Lower lobe of right lung (tissue), 2 donors: ENCODE measurements around the gene PHKB. TPM values are rescaled to one million over a fixed set of nuclear protein-coding genes. Genes with fewer than 3 reads are reported as not detected.

Experiments
- ATAC-seq, 2 donors: fragments of 200-7000 bp; cut with Tn5 transposase; one replicate each; pipeline ENCODE4 v1.9.1; 2020 to 2022; ENCODE audit warnings: mild to moderate bottlenecking in 2 of 2, moderate library complexity in 2 of 2
- DNase-seq: peaks from one replicate; pipeline ENCODE4 v3.0.0-alpha.2; 2020
- H3K27ac ChIP-seq: fragments of 200-600 bp; one replicate; pipeline ENCODE4 v1.8.0; 2022
- H3K27me3 ChIP-seq: fragments of 200-600 bp; one replicate; pipeline ENCODE4 v1.8.0; 2022; ENCODE audit warnings: low read depth
- H3K36me3 ChIP-seq: fragments of 200-600 bp; one replicate; pipeline ENCODE4 v1.8.0; 2022; ENCODE audit warnings: mild to moderate bottlenecking
- H3K4me1 ChIP-seq: fragments of 200-600 bp; one replicate; pipeline ENCODE4 v1.8.0; 2022
- H3K4me3 ChIP-seq: fragments of 200-600 bp; one replicate; pipeline ENCODE4 v1.8.0; 2022; ENCODE audit warnings: mild to moderate bottlenecking
- H3K9me3 ChIP-seq: fragments of 200-600 bp; one replicate; pipeline ENCODE4 v1.8.0; 2022
- CTCF ChIP-seq: fragments of 200-600 bp; IDR thresholded peaks from one replicate; pipeline ENCODE4 v1.8.0; 2022; ENCODE audit warnings: antibody characterized with exemption, mild to moderate bottlenecking
- intact Hi-C: fragments of 100-400 bp; cut with DNase I; formaldehyde crosslinking; loops from one replicate; pipeline ENCODE4 v1.11.0; 2022
- total RNA-seq: library from RNA; stranded (reverse); fragmentation: NEBNext Ultra II Directional; extraction: Animal tissue kit (Norgen Biotek cat#: 25700); gene quantifications from one replicate; pipeline ENCODE4 v1.2.1, GENCODE V29; 2021
- donor health status: DM: no; HTN: yes; CAD: no; lungs with severe emphysema.

The PHKB gene
- total RNA-seq, 1 donor from 2014 or later = 95.1 TPM

GRCh38 chr16:47631131-47631530, 170.0 kb downstream of the PHKB start:
- intact Hi-C loops = no loop called here
- TF ChIP-seq CTCF = no peak
- ATAC-seq = no peak

GRCh38 chr16:47634126-47634525, 173.0 kb downstream of the PHKB start:
- Histone ChIP-seq H3K27ac (no peak overlapping the region), H3K9me3 (no peaks in the 10 kb centered on the region), H3K4me1 (no peaks in the 10 kb centered on the region), H3K36me3 (no peaks in the 10 kb centered on the region), H3K4me3 (no peak overlapping the region), H3K27me3 (no peaks in the 10 kb centered on the region)
- intact Hi-C loops = no loop called here
- TF ChIP-seq CTCF = no peak
- ATAC-seq (no peak), DNase-seq (no peak)

More at GRCh38 chr16:47631131-47631530, 170.0 kb downstream of the PHKB start:
- no peaks in the 10 kb centered on the region for H3K27me3 ChIP-seq
- H3K27ac ChIP-seq = no peak overlapping the region
- no peak for DNase-seq
- no peaks in the 10 kb centered on the region for H3K36me3 ChIP-seq
- no peaks in the 10 kb centered on the region for H3K9me3 ChIP-seq
- H3K4me1 ChIP-seq = no peaks in the 10 kb centered on the region
- no peak overlapping the region for H3K4me3 ChIP-seq

- Histone ChIP-seq H3K4me3 (no peak overlapping the region), H3K27ac (no peak overlapping the region), H3K27me3 (no peaks in the 10 kb centered on the region), H3K9me3 (no peaks in the 10 kb centered on the region), H3K4me1 (no peaks in the 10 kb centered on the region), H3K36me3 (no peaks in the 10 kb centered on the region)
- no peak for DNase-seq
- intact Hi-C loops = no loop called here
- ATAC-seq = no peak
- no peak for TF ChIP-seq CTCF
Measured at GRCh38 chr16:47634727-47635126, 173.6 kb downstream of the PHKB start.

DNA sequence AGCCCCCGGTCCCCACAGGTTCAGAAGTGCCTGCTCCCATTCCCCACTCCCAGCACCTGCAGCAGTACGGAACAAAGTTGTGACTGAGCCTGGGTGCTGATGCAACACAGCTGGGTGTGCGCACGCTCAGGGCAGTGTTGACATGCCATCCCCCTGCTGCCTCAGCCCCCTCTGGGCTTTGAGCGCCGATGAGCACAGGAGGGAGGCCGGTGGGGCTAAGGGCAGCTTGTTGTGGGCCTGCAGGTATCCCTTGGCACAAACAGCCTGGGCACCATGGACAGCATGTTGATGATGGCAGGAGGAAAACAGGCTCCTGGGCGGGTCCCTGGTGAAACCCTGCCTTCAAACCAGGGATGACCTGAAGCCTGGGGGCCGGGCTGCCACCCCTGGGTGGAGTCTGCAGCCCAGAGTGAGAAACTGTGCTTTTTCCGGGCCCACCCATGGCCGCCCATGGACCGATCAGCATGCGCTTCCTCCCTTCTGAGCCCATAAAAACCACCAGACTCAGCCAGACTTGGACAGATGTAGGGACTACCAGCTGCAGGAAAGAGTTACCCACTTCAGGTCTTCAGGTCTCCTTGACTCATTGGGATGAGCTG, 175.5 kb downstream of the PHKB start:
- Histone ChIP-seq H3K36me3 (peaks cover 6% of the 10 kb centered on the region), H3K4me3 (no peak overlapping the region), H3K27ac (no peak overlapping the region), H3K27me3 (no peaks in the 10 kb centered on the region), H3K4me1 (no peaks in the 10 kb centered on the region), H3K9me3 (no peaks in the 10 kb centered on the region)
- no peak for DNase-seq
- ATAC-seq = peak in 1 of 2 donors; percentile 7
- intact Hi-C loops = no loop called here
- TF ChIP-seq CTCF = no peak

DNA sequence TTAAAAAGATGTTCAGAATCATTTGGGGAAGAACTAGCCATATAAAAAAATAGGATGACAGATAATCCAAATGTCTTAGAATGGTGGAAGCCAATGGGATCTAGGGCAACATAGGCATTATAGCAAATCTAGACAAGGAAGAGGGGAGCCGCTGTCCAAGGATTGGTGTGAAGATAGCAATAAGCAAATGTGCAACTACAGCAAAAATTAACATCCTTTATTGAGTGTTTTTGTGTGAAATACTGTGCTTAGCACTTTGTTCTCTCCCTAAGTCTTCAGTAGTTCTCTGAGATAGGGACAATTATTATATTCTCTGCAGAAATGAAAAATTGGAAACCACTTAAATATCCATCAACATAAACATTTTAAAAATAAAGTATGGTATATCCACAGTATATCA, 177.0 kb downstream of the PHKB start:
- intact Hi-C loops = no loop called here
- Histone ChIP-seq H3K27me3 (no peaks in the 10 kb centered on the region), H3K36me3 (peaks cover 20% of the 10 kb centered on the region), H3K4me1 (peaks cover 7% of the 10 kb centered on the region), H3K9me3 (no peaks in the 10 kb centered on the region), H3K4me3 (no peak overlapping the region), H3K27ac (no peak overlapping the region)
- no peak for TF ChIP-seq CTCF
- ATAC-seq = no peak
- no peak for DNase-seq
